ENCODE results near the gene EFL1. TPM values are rescaled to one million over a fixed set of nuclear protein-coding genes. Genes with fewer than 3 reads are reported as not detected.

Gene EFL1
- total RNA-seq, 1 experiment from 2014 or later = 17.2 TPM

GRCh38 chr15:82106679-82107078 is 155.9 kb downstream of the EFL1 start:
- ChIA-PET CTCF (no interaction called here), POLR2A (ENCODE audit: unreplicated experiment) (no interaction called here)
- Histone ChIP-seq H3K9me3 (ENCODE audit: insufficient read depth, low read depth) (no peaks in the 10 kb centered on the region), H3K9me2 (ENCODE audit: insufficient read depth) (no peaks in the 10 kb centered on the region), H3K27ac (no peak overlapping the region), H3K27me3 (ENCODE audit: insufficient read depth, low read depth) (peaks cover 10% of the 10 kb centered on the region), H3K79me2 (ENCODE audit: low read depth) (no peaks in the 10 kb centered on the region), H3K4me2 (no peak overlapping the region), H4K20me1 (ENCODE audit: insufficient read depth) (no peaks in the 10 kb centered on the region), H2AFZ (no peak overlapping the region), H3K4me3 (no peak overlapping the region), H3K4me1 (replicated peaks; ENCODE audit: insufficient read depth) (no peaks in the 10 kb centered on the region), H3K36me3 (ENCODE audit: low read depth) (no peaks in the 10 kb centered on the region), H3F3A (ENCODE audit: insufficient read depth, low read depth) (no peaks in the 10 kb centered on the region)
- BruUV-seq (replicated peaks) = no TSS peak
- DNase-seq = no peak
- TF ChIP-seq CTCF (conservative IDR thresholded peaks at IDR 0.05) (no peak), EZH2 (IDR thresholded peaks at IDR 0.05; ENCODE audit: low read depth) (no peak)
- intact Hi-C loops (cut with micrococcal nuclease; ENCODE audit: unreplicated experiment) = no loop called here

DNA sequence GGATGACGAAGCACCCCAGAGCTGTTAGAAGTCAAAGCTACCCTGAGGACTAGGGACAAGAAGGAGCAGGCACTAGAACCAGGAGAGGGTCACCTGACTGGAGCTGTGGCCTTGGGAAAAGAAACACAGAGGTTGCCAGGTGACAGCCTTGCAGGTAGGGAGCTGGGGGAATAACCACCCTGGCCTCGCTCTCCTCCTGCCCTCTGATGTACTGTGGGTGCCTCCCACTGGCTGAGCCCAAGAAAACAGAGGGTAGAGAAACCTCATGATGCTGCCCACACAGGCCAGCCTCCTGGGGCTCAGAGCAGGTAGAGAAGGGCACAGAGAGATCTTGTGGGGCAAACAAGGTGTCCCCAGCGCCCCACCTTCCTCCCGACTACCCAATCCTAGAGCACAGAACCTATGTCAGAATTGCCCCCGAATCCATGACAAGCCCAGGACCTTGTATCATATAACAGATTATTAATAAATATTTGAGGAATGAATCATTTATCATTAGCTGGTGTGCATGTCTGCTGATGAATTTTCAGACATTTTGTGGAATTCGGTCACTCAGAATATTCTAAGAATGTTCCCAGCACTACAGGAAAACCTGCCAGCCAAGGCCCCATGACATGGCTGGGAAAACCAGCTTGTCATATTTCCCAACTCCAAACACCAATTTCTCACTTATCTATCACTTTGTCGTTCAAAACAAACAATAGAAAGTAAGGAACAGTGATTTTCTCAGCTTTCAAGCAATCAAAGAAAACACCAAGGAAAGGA is 156.9 kb downstream of the EFL1 start:
- Histone ChIP-seq H3K9me2 (ENCODE audit: insufficient read depth) (no peaks in the 10 kb centered on the region), H3K4me3 (no peak overlapping the region), H4K20me1 (ENCODE audit: insufficient read depth) (no peaks in the 10 kb centered on the region), H3K27me3 (ENCODE audit: insufficient read depth, low read depth) (peaks cover 21% of the 10 kb centered on the region), H3K27ac (no peak overlapping the region), H3F3A (ENCODE audit: insufficient read depth, low read depth) (no peaks in the 10 kb centered on the region), H3K79me2 (ENCODE audit: low read depth) (no peaks in the 10 kb centered on the region), H3K4me2 (no peak overlapping the region), H2AFZ (no peak overlapping the region), H3K36me3 (ENCODE audit: low read depth) (no peaks in the 10 kb centered on the region), H3K9me3 (ENCODE audit: insufficient read depth, low read depth) (no peaks in the 10 kb centered on the region), H3K4me1 (replicated peaks; ENCODE audit: insufficient read depth) (no peaks in the 10 kb centered on the region)
- intact Hi-C loops (cut with micrococcal nuclease; ENCODE audit: unreplicated experiment) = no loop called here
- BruUV-seq (replicated peaks) = no TSS peak
- ChIA-PET POLR2A (ENCODE audit: unreplicated experiment) (interaction anchor here (0.6 kb wide), 1 partner anchor 685 kb away, joined by 3 read pairs; no protein-coding TSS in a partner anchor), CTCF (no interaction called here)
- peak in 1 of 2 experiments; percentile 53 for DNase-seq
- TF ChIP-seq CTCF (conservative IDR thresholded peaks at IDR 0.05) = no peak
- no peak for TF ChIP-seq EZH2 (IDR thresholded peaks at IDR 0.05; ENCODE audit: low read depth)

GRCh38 chr15:82103468-82103867 is 159.1 kb downstream of the EFL1 start:
- Histone ChIP-seq H3K9me3 (ENCODE audit: insufficient read depth, low read depth) (no peaks in the 10 kb centered on the region), H3K79me2 (ENCODE audit: low read depth) (no peaks in the 10 kb centered on the region), H3K4me3 (no peak overlapping the region), H3K4me2 (no peak overlapping the region), H2AFZ (no peak overlapping the region), H3K4me1 (replicated peaks; ENCODE audit: insufficient read depth) (no peaks in the 10 kb centered on the region), H4K20me1 (ENCODE audit: insufficient read depth) (no peaks in the 10 kb centered on the region), H3K27ac (no peak overlapping the region), H3K36me3 (ENCODE audit: low read depth) (no peaks in the 10 kb centered on the region), H3K27me3 (ENCODE audit: insufficient read depth, low read depth) (peaks cover 29% of the 10 kb centered on the region), H3F3A (ENCODE audit: insufficient read depth, low read depth) (peaks cover 2% of the 10 kb centered on the region; the same call in 1 of the 2 replicates), H3K9me2 (ENCODE audit: insufficient read depth) (no peaks in the 10 kb centered on the region)
- ChIA-PET CTCF (no interaction called here), POLR2A (ENCODE audit: unreplicated experiment) (no interaction called here)
- no peak for TF ChIP-seq EZH2 (IDR thresholded peaks at IDR 0.05; ENCODE audit: low read depth)
- TF ChIP-seq CTCF (conservative IDR thresholded peaks at IDR 0.05) = no peak
- no TSS peak for BruUV-seq (replicated peaks)
- intact Hi-C loops (cut with micrococcal nuclease; ENCODE audit: unreplicated experiment) = no loop called here
- no peak for DNase-seq
